GM20431 (cell line): ENCODE results near the gene SEMA4D.

Experiments
- in situ Hi-C: fragments of 300-500 bp; cut with MseI, MboI; formaldehyde crosslinking; loops from one replicate; pipeline ENCODE4 v1.15.0; 2020; ENCODE audit warnings: low sequenced_read_pairs; ENCODE audit not compliant: unreplicated experiment

Gene SEMA4D

GRCh38 chr9:89314955-89315354, 183.0 kb downstream of the SEMA4D start:
- in situ Hi-C loops: no loop called here

GRCh38 chr9:89313842-89314241, 184.1 kb downstream of the SEMA4D start:
- in situ Hi-C loops: no loop called here

GRCh38 chr9:89312222-89312571, 185.7 kb downstream of the SEMA4D start:
- in situ Hi-C loops: no loop called here

GRCh38 chr9:89311346-89312221, 186.3 kb downstream of the SEMA4D start:
- in situ Hi-C loops: no loop called here
